Trophoblast cell (in vitro differentiated cells and primary cell): ENCODE results near the gene ATG10.

Source experiments
- DNase-seq, 2 donors: peaks; one replicate each; pipeline ENCODE4 v3.0.0-alpha.2; 2016
- H2AFZ ChIP-seq: 2 replicates; pipeline ENCODE4 v1.6.1; 2013; ENCODE audit warnings: low read length, moderate library complexity, mild to moderate bottlenecking; ENCODE audit not compliant: insufficient read depth, poor library complexity
- H2AK5ac ChIP-seq: 2 replicates; pipeline ENCODE4 v1.6.1; 2013; ENCODE audit warnings: mild to moderate bottlenecking, low read length
- H2BK120ac ChIP-seq: 2 replicates; pipeline ENCODE4 v1.6.1; 2013; ENCODE audit warnings: low read length, mild to moderate bottlenecking, moderate library complexity; ENCODE audit not compliant: insufficient read depth, poor library complexity
- H2BK12ac ChIP-seq: 2 replicates; pipeline ENCODE4 v1.6.1; 2013; ENCODE audit warnings: mild to moderate bottlenecking, low read length, moderate library complexity
- H2BK5ac ChIP-seq: 2 replicates; pipeline ENCODE4 v1.6.1; 2013; ENCODE audit warnings: low read length, low read depth, moderate library complexity, mild to moderate bottlenecking; ENCODE audit not compliant: poor library complexity
- H3K14ac ChIP-seq: 2 replicates; pipeline ENCODE4 v1.6.1; 2013; ENCODE audit warnings: mild to moderate bottlenecking, low read length
- H3K18ac ChIP-seq: 2 replicates; pipeline ENCODE4 v1.6.1; 2013; ENCODE audit warnings: mild to moderate bottlenecking, low read length
- H3K23ac ChIP-seq: 2 replicates; pipeline ENCODE4 v1.6.1; 2013; ENCODE audit warnings: low read length
- H3K27ac ChIP-seq: 2 replicates; pipeline ENCODE4 v1.5.1; 2013; ENCODE audit warnings: low read depth, mild to moderate bottlenecking, inconsistent platforms, low read length, moderate library complexity
- H3K27me3 ChIP-seq: 2 replicates; pipeline ENCODE4 v1.6.1; 2013; ENCODE audit warnings: inconsistent platforms, mild to moderate bottlenecking, low read length, moderate library complexity; ENCODE audit not compliant: insufficient read depth
- H3K36me3 ChIP-seq, 2 experiments: 1 replicate in 1 of 2; 2 replicates in 1 of 2; pipeline ENCODE4 v1.6.1; 2013; ENCODE audit warnings: low read length in 2 of 2, mild to moderate bottlenecking in 2 of 2, moderate library complexity in 1 of 2; ENCODE audit not compliant: insufficient read depth in 2 of 2, control insufficient read depth in 1 of 2
- H3K4ac ChIP-seq: 2 replicates; pipeline ENCODE4 v1.6.1; 2013; ENCODE audit warnings: low read depth, mild to moderate bottlenecking, low read length, moderate library complexity
- H3K4me1 ChIP-seq, 2 experiments: 1 replicate in 1 of 2; 2 replicates in 1 of 2; pipeline ENCODE4 v1.6.1; 2013; ENCODE audit warnings: low read length in 2 of 2, mild to moderate bottlenecking in 2 of 2, moderate library complexity in 1 of 2; ENCODE audit not compliant: insufficient read depth in 2 of 2, control insufficient read depth in 1 of 2
- H3K4me2 ChIP-seq: 2 replicates; pipeline ENCODE4 v1.6.1; 2013; ENCODE audit warnings: inconsistent platforms, mild to moderate bottlenecking, low read length, moderate library complexity
- H3K4me3 ChIP-seq: 2 replicates; pipeline ENCODE4 v1.5.1; 2013; ENCODE audit warnings: mild to moderate bottlenecking, low read depth, low read length, inconsistent platforms
- H3K79me1 ChIP-seq: one replicate; pipeline ENCODE4 v1.6.1; 2013; ENCODE audit warnings: low read length
- H3K79me2 ChIP-seq: 2 replicates; pipeline ENCODE4 v1.6.1; 2013; ENCODE audit warnings: low read length, mild to moderate bottlenecking; ENCODE audit not compliant: control insufficient read depth, insufficient read depth, poor library complexity
- H3K9ac ChIP-seq: 2 replicates; pipeline ENCODE4 v1.6.1; 2013; ENCODE audit warnings: mild to moderate bottlenecking, low read length
- H3K9me3 ChIP-seq: 2 replicates; pipeline ENCODE4 v1.6.1; 2013; ENCODE audit warnings: low read depth, mild to moderate bottlenecking, control low read depth, inconsistent platforms, low read length; ENCODE audit not compliant: insufficient read depth
- H4K12ac ChIP-seq: 2 replicates; pipeline ENCODE4 v1.6.1; 2013; ENCODE audit warnings: low read depth, mild to moderate bottlenecking, low read length, moderate library complexity
- H4K8ac ChIP-seq: 2 replicates; pipeline ENCODE4 v1.6.1; 2013; ENCODE audit warnings: low read depth, mild to moderate bottlenecking, low read length, moderate library complexity
- H4K91ac ChIP-seq: one replicate; pipeline ENCODE4 v1.6.1; 2013; ENCODE audit warnings: low read depth, mild to moderate bottlenecking, low read length, moderate library complexity
- WGBS: extraction: QIAGEN DNeasy Blood & Tissue Kit; methylation state at CpG from one replicate; pipeline ENCODE4 v1.1.7; 2013; ENCODE audit warnings: missing lambda C conversion rate; ENCODE audit not compliant: insufficient read length, insufficient coverage; ENCODE audit errors: extremely low coverage; 5-methylcytosine and 5-hydroxymethylcytosine counted together

ATG10 gene

GRCh38 chr5:82045554-82046275 lies 73.9 kb downstream of the ATG10 start:
- no peak overlapping the region for H3K14ac ChIP-seq
- no peak overlapping the region for H2AFZ ChIP-seq
- H3K4me2 ChIP-seq: no peak overlapping the region
- no peak overlapping the region for H2BK120ac ChIP-seq
- H4K91ac ChIP-seq: no peak overlapping the region
- H3K79me2 ChIP-seq: no peaks in the 10 kb centered on the region
- no peak overlapping the region for H2BK12ac ChIP-seq
- H2AK5ac ChIP-seq: no peak overlapping the region
- DNase-seq: no peak
- no peak overlapping the region for H2BK5ac ChIP-seq
- H4K12ac ChIP-seq: no peak overlapping the region
- no peak overlapping the region for H4K8ac ChIP-seq
- H3K18ac ChIP-seq: no peak overlapping the region
- no peak overlapping the region for H3K4me3 ChIP-seq
- peaks cover 3 to 5% of the 10 kb centered on the region in 2 experiments for H3K36me3 ChIP-seq
- H3K23ac ChIP-seq: no peak overlapping the region
- H3K4ac ChIP-seq: no peak overlapping the region
- WGBS: no CpG with 5 or more reads among the region's 3 CpGs
- H3K79me1 ChIP-seq: no peaks in the 10 kb centered on the region
- no peaks in the 10 kb centered on the region for H3K27me3 ChIP-seq
- H3K4me1 ChIP-seq: no peaks in the 10 kb centered on the region
- H3K9ac ChIP-seq: no peak overlapping the region
- peaks cover 7% of the 10 kb centered on the region for H3K9me3 ChIP-seq
- H3K27ac ChIP-seq: no peak overlapping the region

- Histone ChIP-seq H3K9me3 (peaks cover 7% of the 10 kb centered on the region), H4K91ac (no peak overlapping the region), H2BK5ac (no peak overlapping the region), H3K4me2 (no peak overlapping the region), H3K4ac (no peak overlapping the region), H2AFZ (no peak overlapping the region), H4K12ac (no peak overlapping the region), H3K9ac (no peak overlapping the region), H3K4me1 (no peaks in the 10 kb centered on the region), H2BK12ac (no peak overlapping the region), H3K79me1 (no peaks in the 10 kb centered on the region), H3K23ac (no peak overlapping the region), H2AK5ac (no peak overlapping the region), H3K4me3 (no peak overlapping the region), H3K36me3 (peaks cover 3 to 5% of the 10 kb centered on the region in 2 experiments), H3K79me2 (no peaks in the 10 kb centered on the region), H3K27ac (no peak overlapping the region), H2BK120ac (no peak overlapping the region), H3K18ac (no peak overlapping the region), H3K27me3 (no peaks in the 10 kb centered on the region), H3K14ac (no peak overlapping the region), H4K8ac (no peak overlapping the region)
- no CpG with 5 or more reads among the region's 2 CpGs for WGBS
- no peak for DNase-seq
Measured at GRCh38 chr5:82046276-82046647, 74.4 kb downstream of the ATG10 start.

GRCh38 chr5:82050955-82051354 lies 79.1 kb downstream of the ATG10 start:
- Histone ChIP-seq H2AFZ (no peak overlapping the region), H4K8ac (no peak overlapping the region), H2BK5ac (no peak overlapping the region), H3K4me1 (no peaks in the 10 kb centered on the region), H3K14ac (no peak overlapping the region), H3K4me2 (no peak overlapping the region), H3K4me3 (no peak overlapping the region), H3K79me2 (no peaks in the 10 kb centered on the region), H3K4ac (no peak overlapping the region), H3K36me3 (no peaks in the 10 kb centered on the region), H4K91ac (no peak overlapping the region), H2BK120ac (no peak overlapping the region), H4K12ac (no peak overlapping the region), H3K9me3 (no peaks in the 10 kb centered on the region), H3K9ac (no peak overlapping the region), H3K18ac (no peak overlapping the region), H2BK12ac (no peak overlapping the region), H3K27me3 (no peaks in the 10 kb centered on the region), H3K79me1 (no peaks in the 10 kb centered on the region), H3K27ac (no peak overlapping the region), H3K23ac (no peak overlapping the region), H2AK5ac (no peak overlapping the region)
- DNase-seq: no peak
- WGBS: no CpG with 5 or more reads among the region's 4 CpGs

DNA sequence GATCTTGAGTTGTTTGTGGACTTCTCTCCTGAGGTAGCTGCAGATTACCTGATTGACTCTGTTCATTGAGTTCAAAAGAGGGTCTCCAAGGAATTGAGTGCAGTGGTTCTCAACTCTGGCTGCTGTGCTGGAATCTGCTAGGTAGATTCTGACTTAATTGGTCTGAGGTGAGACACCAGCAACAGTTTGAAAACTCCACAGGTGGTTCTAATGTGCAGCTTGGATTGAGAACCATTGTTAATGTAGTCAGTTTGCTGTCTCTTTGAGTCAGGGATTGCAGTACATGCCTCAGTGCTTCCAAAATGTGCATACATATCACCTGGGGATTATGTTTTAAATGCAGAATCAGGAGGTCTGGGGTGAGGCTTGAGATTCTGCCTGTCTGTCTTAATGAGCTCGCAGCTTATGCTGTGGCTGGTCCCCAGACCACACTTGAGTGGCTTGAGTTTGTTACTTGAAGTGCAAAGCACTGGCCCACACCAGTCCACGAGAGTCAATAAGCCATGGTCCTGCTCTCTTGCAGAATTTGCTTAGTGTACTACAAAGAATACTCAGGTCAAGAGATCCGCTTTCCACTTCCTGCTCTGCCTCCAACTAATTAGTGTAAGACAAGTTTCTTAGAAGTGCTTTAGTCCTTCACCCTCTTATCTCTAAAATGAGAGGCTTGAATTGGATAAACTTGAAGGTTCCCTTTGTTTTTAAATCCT lies 82.3 kb downstream of the ATG10 start:
- Histone ChIP-seq H2AK5ac (no peak overlapping the region), H2AFZ (no peak overlapping the region), H4K12ac (no peak overlapping the region), H3K18ac (no peak overlapping the region), H4K8ac (no peak overlapping the region), H3K4me1 (no peaks in the 10 kb centered on the region), H2BK12ac (no peak overlapping the region), H3K23ac (no peak overlapping the region), H3K27ac (no peak overlapping the region), H3K9me3 (no peaks in the 10 kb centered on the region), H3K14ac (no peak overlapping the region), H2BK5ac (no peak overlapping the region), H3K4me3 (no peak overlapping the region), H3K4me2 (no peak overlapping the region), H3K4ac (no peak overlapping the region), H2BK120ac (no peak overlapping the region), H4K91ac (no peak overlapping the region), H3K27me3 (no peaks in the 10 kb centered on the region), H3K9ac (no peak overlapping the region), H3K79me2 (no peaks in the 10 kb centered on the region), H3K36me3 (no peaks in the 10 kb centered on the region), H3K79me1 (no peaks in the 10 kb centered on the region)
- no peak for DNase-seq
- WGBS: no CpG with 5 or more reads among the region's 3 CpGs
